ENCODE measurements around the gene CCR3.

The CCR3 gene

GRCh38 chr3:46298871-46299607 is 56.8 kb downstream of the CCR3 start:
- Histone ChIP-seq H3K9me3 (ENCODE audit: control insufficient read depth, low read length) (no peaks in the 10 kb centered on the region), H3K4me3 (ENCODE audit: extremely low read depth, insufficient read depth, low read length, poor library complexity, severe bottlenecking) (no peak overlapping the region), H3K36me3 (ENCODE audit: control insufficient read depth, insufficient read depth, low read length) (no peaks in the 10 kb centered on the region), H3K27ac (ENCODE audit: low read depth, low read length, severe bottlenecking) (no peak overlapping the region), H3K4me1 (ENCODE audit: control insufficient read depth, insufficient read depth, low read length, poor library complexity, severe bottlenecking) (peaks cover 4% of the 10 kb centered on the region)
- WGBS, 2 experiments (ENCODE audit: insufficient coverage in 2 of 2), result 90 to 100% methylated on average over 8 of the region's 9 CpGs

DNA sequence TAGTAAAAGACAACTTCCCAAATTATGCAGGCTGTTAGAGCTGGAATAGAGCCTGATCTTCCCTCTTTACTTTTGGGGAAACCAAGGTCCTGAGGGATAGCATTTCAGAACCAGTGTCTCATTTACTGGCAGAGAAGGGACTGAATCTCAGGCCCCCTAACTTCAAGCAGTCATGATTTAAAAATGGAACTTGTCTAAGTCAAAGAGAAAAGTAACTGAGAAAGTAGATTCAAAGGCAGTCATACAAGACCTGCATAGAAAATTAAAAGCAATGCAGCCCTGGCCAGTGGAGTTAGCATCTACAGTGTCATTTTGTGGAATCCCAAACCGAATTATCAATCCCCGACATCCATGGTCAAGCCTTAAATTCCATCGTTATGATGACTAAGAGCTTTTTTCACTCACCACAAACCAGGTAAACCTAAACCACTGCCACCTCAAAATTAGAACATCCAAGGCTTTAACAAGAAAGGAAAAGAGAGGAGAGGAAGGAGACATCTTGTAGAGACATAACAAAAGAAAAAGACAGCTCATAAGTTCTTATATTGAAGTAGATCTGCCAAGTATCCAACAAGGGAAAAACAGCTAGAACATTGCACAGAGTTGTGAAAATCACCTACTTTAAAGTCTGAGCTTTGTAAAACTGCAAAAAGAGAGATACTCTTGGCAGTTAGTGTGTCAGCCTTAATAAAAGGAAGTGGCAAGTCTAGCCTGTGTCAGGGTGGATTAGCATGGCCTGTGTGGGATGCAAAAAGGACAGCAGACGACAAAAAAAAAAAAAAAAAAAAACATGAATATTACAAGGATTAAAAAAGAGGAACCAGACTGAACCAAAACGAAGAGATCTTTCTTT is 57.6 kb downstream of the CCR3 start:
- H3K4me3 ChIP-seq (ENCODE audit: extremely low read depth, insufficient read depth, low read length, poor library complexity, severe bottlenecking), result no peak overlapping the region
- 77 to 94% methylated on average over 1 to 2 of the region's 5 CpGs for WGBS, 2 experiments (ENCODE audit: insufficient coverage in 2 of 2)

GRCh38 chr3:46300461-46300789 is 58.2 kb downstream of the CCR3 start:
- Histone ChIP-seq H3K9me3 (ENCODE audit: control insufficient read depth, low read length) (no peaks in the 10 kb centered on the region), H3K4me3 (ENCODE audit: extremely low read depth, insufficient read depth, low read length, poor library complexity, severe bottlenecking) (no peak overlapping the region), H3K36me3 (ENCODE audit: control insufficient read depth, insufficient read depth, low read length) (no peaks in the 10 kb centered on the region), H3K4me1 (ENCODE audit: control insufficient read depth, insufficient read depth, low read length, poor library complexity, severe bottlenecking) (peaks cover 4% of the 10 kb centered on the region), H3K27ac (ENCODE audit: low read depth, low read length, severe bottlenecking) (no peak overlapping the region)
- 74 to 100% methylated on average over 2 to 3 of the region's 3 CpGs for WGBS, 2 experiments (ENCODE audit: insufficient coverage in 2 of 2)

More for the DNA sequence above, 57.6 kb downstream of the CCR3 start:
- Histone ChIP-seq H3K36me3 (ENCODE audit: control insufficient read depth, insufficient read depth, low read length) (no peaks in the 10 kb centered on the region), H3K9me3 (ENCODE audit: control insufficient read depth, low read length) (no peaks in the 10 kb centered on the region), H3K27ac (ENCODE audit: low read depth, low read length, severe bottlenecking) (no peak overlapping the region), H3K4me1 (ENCODE audit: control insufficient read depth, insufficient read depth, low read length, poor library complexity, severe bottlenecking) (peaks cover 4% of the 10 kb centered on the region)

- peaks cover 4% of the 10 kb centered on the region for H3K4me1 ChIP-seq (ENCODE audit: control insufficient read depth, insufficient read depth, low read length, poor library complexity, severe bottlenecking)
- WGBS, 2 experiments (ENCODE audit: insufficient coverage in 2 of 2), result 75 to 87% methylated on average over 7 of the region's 7 CpGs
- H3K36me3 ChIP-seq (ENCODE audit: control insufficient read depth, insufficient read depth, low read length), result no peaks in the 10 kb centered on the region
- H3K4me3 ChIP-seq (ENCODE audit: extremely low read depth, insufficient read depth, low read length, poor library complexity, severe bottlenecking), result no peak overlapping the region
- H3K9me3 ChIP-seq (ENCODE audit: control insufficient read depth, low read length), result no peaks in the 10 kb centered on the region
- H3K27ac ChIP-seq (ENCODE audit: low read depth, low read length, severe bottlenecking), result no peak overlapping the region
Observed at GRCh38 chr3:46301122-46301835, 59.0 kb downstream of the CCR3 start.

- no peak overlapping the region for H3K27ac ChIP-seq (ENCODE audit: low read depth, low read length, severe bottlenecking)
- WGBS, 2 experiments (ENCODE audit: insufficient coverage in 2 of 2), result 83 to 97% methylated on average over 3 of the region's 3 CpGs
- no peaks in the 10 kb centered on the region for H3K9me3 ChIP-seq (ENCODE audit: control insufficient read depth, low read length)
- no peaks in the 10 kb centered on the region for H3K4me1 ChIP-seq (ENCODE audit: control insufficient read depth, insufficient read depth, low read length, poor library complexity, severe bottlenecking)
- H3K4me3 ChIP-seq (ENCODE audit: extremely low read depth, insufficient read depth, low read length, poor library complexity, severe bottlenecking), result no peak overlapping the region
- H3K36me3 ChIP-seq (ENCODE audit: control insufficient read depth, insufficient read depth, low read length), result no peaks in the 10 kb centered on the region
Observed at GRCh38 chr3:46303240-46303639, 61.0 kb downstream of the CCR3 start.

DNA sequence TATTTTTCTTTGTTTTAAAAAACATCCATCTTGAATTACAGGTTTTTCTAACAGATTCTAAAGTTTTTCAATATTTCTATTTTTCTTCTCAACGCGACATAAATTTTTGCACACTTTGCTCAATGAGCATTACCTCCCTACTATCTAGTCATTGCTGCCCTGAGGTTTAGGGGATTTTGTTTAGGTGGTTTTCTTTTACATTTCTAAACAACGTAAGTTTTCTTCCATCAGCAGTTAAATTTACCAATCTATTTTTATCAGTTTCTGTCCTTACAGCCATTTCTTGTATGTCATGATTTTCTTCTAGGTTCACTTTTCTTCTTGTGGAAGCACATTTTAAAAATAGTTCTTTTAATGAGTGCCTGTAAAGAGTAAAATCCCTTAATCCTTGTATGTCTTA is 62.5 kb downstream of the CCR3 start:
- H3K36me3 ChIP-seq (ENCODE audit: control insufficient read depth, insufficient read depth, low read length), result no peaks in the 10 kb centered on the region
- H3K4me1 ChIP-seq (ENCODE audit: control insufficient read depth, insufficient read depth, low read length, poor library complexity, severe bottlenecking), result no peaks in the 10 kb centered on the region
- no peak overlapping the region for H3K4me3 ChIP-seq (ENCODE audit: extremely low read depth, insufficient read depth, low read length, poor library complexity, severe bottlenecking)
- no peak overlapping the region for H3K27ac ChIP-seq (ENCODE audit: low read depth, low read length, severe bottlenecking)
- no peaks in the 10 kb centered on the region for H3K9me3 ChIP-seq (ENCODE audit: control insufficient read depth, low read length)
- no CpG with 5 or more reads among the region's 3 CpGs for WGBS, 2 experiments (ENCODE audit: insufficient coverage in 2 of 2)

GRCh38 chr3:46312991-46313390 is 70.7 kb downstream of the CCR3 start:
- H3K9me3 ChIP-seq (ENCODE audit: control insufficient read depth, low read length), result no peaks in the 10 kb centered on the region
- 80 to 83% methylated on average over 1 of the region's 1 CpG for WGBS, 2 experiments (ENCODE audit: insufficient coverage in 2 of 2)
- H3K4me3 ChIP-seq (ENCODE audit: extremely low read depth, insufficient read depth, low read length, poor library complexity, severe bottlenecking), result no peak overlapping the region
- no peaks in the 10 kb centered on the region for H3K36me3 ChIP-seq (ENCODE audit: control insufficient read depth, insufficient read depth, low read length)
- H3K27ac ChIP-seq (ENCODE audit: low read depth, low read length, severe bottlenecking), result no peak overlapping the region
- no peaks in the 10 kb centered on the region for H3K4me1 ChIP-seq (ENCODE audit: control insufficient read depth, insufficient read depth, low read length, poor library complexity, severe bottlenecking)

GRCh38 chr3:46314517-46314916 is 72.3 kb downstream of the CCR3 start:
- Histone ChIP-seq H3K4me1 (ENCODE audit: control insufficient read depth, insufficient read depth, low read length, poor library complexity, severe bottlenecking) (no peaks in the 10 kb centered on the region), H3K9me3 (ENCODE audit: control insufficient read depth, low read length) (no peaks in the 10 kb centered on the region), H3K36me3 (ENCODE audit: control insufficient read depth, insufficient read depth, low read length) (no peaks in the 10 kb centered on the region), H3K27ac (ENCODE audit: low read depth, low read length, severe bottlenecking) (no peak overlapping the region), H3K4me3 (ENCODE audit: extremely low read depth, insufficient read depth, low read length, poor library complexity, severe bottlenecking) (no peak overlapping the region)

- Histone ChIP-seq H3K4me3 (ENCODE audit: extremely low read depth, insufficient read depth, low read length, poor library complexity, severe bottlenecking) (no peak overlapping the region), H3K36me3 (ENCODE audit: control insufficient read depth, insufficient read depth, low read length) (no peaks in the 10 kb centered on the region), H3K4me1 (ENCODE audit: control insufficient read depth, insufficient read depth, low read length, poor library complexity, severe bottlenecking) (no peaks in the 10 kb centered on the region), H3K27ac (ENCODE audit: low read depth, low read length, severe bottlenecking) (no peak overlapping the region), H3K9me3 (ENCODE audit: control insufficient read depth, low read length) (no peaks in the 10 kb centered on the region)
Observed at GRCh38 chr3:46316206-46316605, 73.9 kb downstream of the CCR3 start.
